ENCODE results near the gene NPAS1.

The NPAS1 gene

GRCh38 chr19:47081095-47081494 is 61.5 kb downstream of the NPAS1 start:
- DNase-seq (ENCODE audit: low spot score): no peak

GRCh38 chr19:47082493-47082892 is 62.9 kb downstream of the NPAS1 start:
- DNase-seq (ENCODE audit: low spot score): no peak

GRCh38 chr19:47084879-47085439 is 65.3 kb downstream of the NPAS1 start:
- no peak for DNase-seq (ENCODE audit: low spot score)

GRCh38 chr19:47086280-47086679 is 66.6 kb downstream of the NPAS1 start:
- DNase-seq (ENCODE audit: low spot score): no peak

GRCh38 chr19:47089767-47090350 is 70.2 kb downstream of the NPAS1 start:
- no peak for DNase-seq (ENCODE audit: low spot score)

GRCh38 chr19:47093254-47093653 is 73.6 kb downstream of the NPAS1 start:
- DNase-seq (ENCODE audit: low spot score): no peak

- no peak for DNase-seq (ENCODE audit: low spot score)
Measured at GRCh38 chr19:47093841-47094240, 74.2 kb downstream of the NPAS1 start.

- DNase-seq (ENCODE audit: low spot score): no peak
Measured at GRCh38 chr19:47094557-47095475, 75.2 kb downstream of the NPAS1 start.
